A549 (cell line): ENCODE results near the gene PCBP3.

Experiments
- CEBPB ChIP-seq, 2 experiments: fragments of >200 bp in 1 of 2; sonication (Bioruptor Twin) in 1 of 2; formaldehyde crosslinking in 1 of 2; IDR thresholded peaks; 2 replicates each; pipeline ENCODE4 v1.6.1; 2012 to 2016
- RFX5 ChIP-seq: fragments of 450-650 bp; IDR thresholded peaks from 2 replicates; pipeline ENCODE4 v1.7.1; 2014; ENCODE audit warnings: antibody characterized with exemption, mild to moderate bottlenecking, moderate library complexity
- ZNF302 ChIP-seq: fragments of 250-450 bp; sonication (Bioruptor Pico); IDR thresholded peaks from 2 replicates; pipeline ENCODE4 v1.9.0; 2021; ENCODE audit warnings: inconsistent platforms, mild to moderate bottlenecking, moderate library complexity
- TF ChIP-seq, protein P1 (sequence below): fragments of >200 bp; sonication (Bioruptor Twin); formaldehyde crosslinking; IDR thresholded peaks from 3 replicates; pipeline ENCODE4 v1.5.1; 2016

DNA sequence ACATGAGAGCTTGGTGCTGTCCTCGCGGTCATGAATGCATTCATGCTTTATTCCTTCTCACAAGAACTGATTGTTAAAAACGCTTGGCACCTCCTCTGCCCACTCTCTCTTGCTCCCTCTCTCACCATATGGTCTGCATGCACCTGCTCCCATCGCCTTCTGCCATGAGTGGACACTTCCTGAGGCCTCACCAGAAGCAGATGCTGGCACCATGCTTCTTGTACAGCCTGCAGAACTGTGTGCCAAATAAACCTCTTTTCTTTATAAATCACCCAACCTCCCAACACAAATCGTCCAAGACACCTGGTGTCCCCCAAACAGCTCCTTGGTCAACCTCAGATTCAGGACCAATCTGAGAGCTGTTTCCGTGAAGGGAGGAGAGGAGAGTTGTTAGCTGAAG is 43.3 kb upstream of the PCBP3 start:
- TF ChIP-seq CEBPB (IDR thresholded peaks at IDR 0.05) (no peak), ZNF302 (no peak), RFX5 (no peak)
- TF ChIP-seq, protein P1, sequence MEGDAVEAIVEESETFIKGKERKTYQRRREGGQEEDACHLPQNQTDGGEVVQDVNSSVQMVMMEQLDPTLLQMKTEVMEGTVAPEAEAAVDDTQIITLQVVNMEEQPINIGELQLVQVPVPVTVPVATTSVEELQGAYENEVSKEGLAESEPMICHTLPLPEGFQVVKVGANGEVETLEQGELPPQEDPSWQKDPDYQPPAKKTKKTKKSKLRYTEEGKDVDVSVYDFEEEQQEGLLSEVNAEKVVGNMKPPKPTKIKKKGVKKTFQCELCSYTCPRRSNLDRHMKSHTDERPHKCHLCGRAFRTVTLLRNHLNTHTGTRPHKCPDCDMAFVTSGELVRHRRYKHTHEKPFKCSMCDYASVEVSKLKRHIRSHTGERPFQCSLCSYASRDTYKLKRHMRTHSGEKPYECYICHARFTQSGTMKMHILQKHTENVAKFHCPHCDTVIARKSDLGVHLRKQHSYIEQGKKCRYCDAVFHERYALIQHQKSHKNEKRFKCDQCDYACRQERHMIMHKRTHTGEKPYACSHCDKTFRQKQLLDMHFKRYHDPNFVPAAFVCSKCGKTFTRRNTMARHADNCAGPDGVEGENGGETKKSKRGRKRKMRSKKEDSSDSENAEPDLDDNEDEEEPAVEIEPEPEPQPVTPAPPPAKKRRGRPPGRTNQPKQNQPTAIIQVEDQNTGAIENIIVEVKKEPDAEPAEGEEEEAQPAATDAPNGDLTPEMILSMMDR, result no peak
